ENCODE data around the gene ORMDL2.

The ORMDL2 gene

GRCh38 chr12:55817345-55818139 lies at the start of gene ORMDL2, which contains the start of gene SARNP:
TSS of gene ORMDL2 (plus strand) at chr12:55818041. CDS start at chr12:55819000, 959 bp downstream.
TSS of gene SARNP (minus strand) at chr12:55817724. CDS start at chr12:55817701, 23 bp downstream.
- peaks cover 11% of the 10 kb centered on the region; the same call in 1 of the 2 replicates for H3K4me1 ChIP-seq (ENCODE audit: insufficient read depth, low read length)
- no peaks in the 10 kb centered on the region for H3K9me3 ChIP-seq (ENCODE audit: control insufficient read depth, insufficient read depth, low read length)
- peak within 1 kb of the TSS; percentile 93 for H3K9ac ChIP-seq (ENCODE audit: low read depth, low read length)
- peaks cover 15% of the 10 kb centered on the region for H3K36me3 ChIP-seq (ENCODE audit: insufficient read depth, low read length)

GRCh38 chr12:55771736-55772135 lies 46.1 kb upstream of the ORMDL2 start:
- no peaks in the 10 kb centered on the region for H3K9me3 ChIP-seq (ENCODE audit: control insufficient read depth, insufficient read depth, low read length)
- H3K4me1 ChIP-seq (ENCODE audit: insufficient read depth, low read length), result no peaks in the 10 kb centered on the region
- H3K9ac ChIP-seq (ENCODE audit: low read depth, low read length), result no peak overlapping the region
- H3K36me3 ChIP-seq (ENCODE audit: insufficient read depth, low read length), result no peaks in the 10 kb centered on the region; the same call in none of the 2 replicates

DNA sequence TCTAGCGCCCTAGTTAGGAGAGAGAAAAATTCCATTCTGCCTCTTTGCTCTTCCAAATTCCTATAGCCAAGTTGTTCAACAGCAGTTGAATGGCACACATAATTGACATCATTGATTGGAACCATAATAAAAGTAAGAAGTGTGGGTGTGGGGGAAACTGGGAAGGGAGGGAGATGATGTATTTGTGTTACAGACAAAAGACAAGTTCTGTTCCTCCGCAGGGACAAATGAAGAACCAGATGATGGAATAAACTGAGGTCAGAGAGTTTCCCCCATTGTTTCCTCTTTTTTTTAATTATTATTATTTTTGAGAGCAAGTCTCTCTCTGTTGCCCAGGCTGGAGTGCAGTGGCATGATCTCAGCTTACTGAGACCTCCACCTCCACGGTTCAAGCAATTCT lies 40.0 kb upstream of the ORMDL2 start:
- H3K4me1 ChIP-seq (ENCODE audit: insufficient read depth, low read length), result no peaks in the 10 kb centered on the region
- H3K9me3 ChIP-seq (ENCODE audit: control insufficient read depth, insufficient read depth, low read length), result no peaks in the 10 kb centered on the region
- peaks cover 8% of the 10 kb centered on the region for H3K36me3 ChIP-seq (ENCODE audit: insufficient read depth, low read length)
- H3K9ac ChIP-seq (ENCODE audit: low read depth, low read length), result no peak overlapping the region

DNA sequence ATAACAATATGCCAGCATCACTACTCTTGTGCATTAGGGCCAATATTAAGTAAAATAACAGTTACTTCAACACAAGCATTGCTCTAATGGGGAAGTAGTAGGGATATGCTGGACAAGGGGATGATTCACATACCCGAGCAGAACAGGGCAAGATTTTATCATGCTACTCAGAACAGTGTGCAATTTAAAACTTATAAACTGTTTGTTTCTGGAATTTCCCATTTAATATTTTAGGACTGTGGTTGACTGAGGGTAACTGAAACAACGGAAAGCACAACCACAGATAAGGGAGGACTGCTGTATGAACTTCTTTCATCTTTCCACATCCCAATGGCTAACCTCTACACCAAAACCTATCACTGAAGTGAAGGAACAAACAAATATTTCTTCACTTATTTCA lies 37.2 kb upstream of the ORMDL2 start:
- Histone ChIP-seq H3K9ac (ENCODE audit: low read depth, low read length) (no peak overlapping the region), H3K36me3 (ENCODE audit: insufficient read depth, low read length) (peaks cover 12% of the 10 kb centered on the region), H3K4me1 (ENCODE audit: insufficient read depth, low read length) (no peaks in the 10 kb centered on the region), H3K9me3 (ENCODE audit: control insufficient read depth, insufficient read depth, low read length) (no peaks in the 10 kb centered on the region)

- no peaks in the 10 kb centered on the region for H3K9me3 ChIP-seq (ENCODE audit: control insufficient read depth, insufficient read depth, low read length)
- peaks cover 21% of the 10 kb centered on the region for H3K36me3 ChIP-seq (ENCODE audit: insufficient read depth, low read length)
- H3K9ac ChIP-seq (ENCODE audit: low read depth, low read length), result no peak overlapping the region
- no peaks in the 10 kb centered on the region for H3K4me1 ChIP-seq (ENCODE audit: insufficient read depth, low read length)
Observed at GRCh38 chr12:55788546-55788945, 29.3 kb upstream of the ORMDL2 start.

DNA sequence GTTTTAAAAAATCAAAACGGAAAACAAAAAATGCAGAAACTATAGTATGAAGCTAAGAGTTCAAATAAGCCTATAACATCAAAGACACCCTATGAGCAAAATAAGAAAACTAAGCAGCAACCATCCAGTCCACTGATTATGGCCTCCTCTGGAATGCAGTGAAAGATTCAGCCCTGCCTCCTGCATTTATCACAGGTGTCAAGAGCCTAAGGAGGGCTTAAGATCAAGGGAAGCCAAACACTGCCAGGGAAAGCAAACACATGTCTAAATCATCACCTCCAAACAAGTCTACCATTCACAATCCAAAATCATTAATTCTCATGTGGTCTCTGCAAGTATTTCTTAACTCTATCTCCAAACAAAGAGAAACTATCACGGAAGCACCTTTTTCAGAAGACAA lies 28.7 kb upstream of the ORMDL2 start:
- no peak overlapping the region for H3K9ac ChIP-seq (ENCODE audit: low read depth, low read length)
- no peaks in the 10 kb centered on the region for H3K4me1 ChIP-seq (ENCODE audit: insufficient read depth, low read length)
- peaks cover 22% of the 10 kb centered on the region for H3K36me3 ChIP-seq (ENCODE audit: insufficient read depth, low read length)
- no peaks in the 10 kb centered on the region for H3K9me3 ChIP-seq (ENCODE audit: control insufficient read depth, insufficient read depth, low read length)

GRCh38 chr12:55789893-55790292 lies 27.9 kb upstream of the ORMDL2 start:
- Histone ChIP-seq H3K36me3 (ENCODE audit: insufficient read depth, low read length) (peaks cover 24% of the 10 kb centered on the region), H3K9ac (ENCODE audit: low read depth, low read length) (no peak overlapping the region), H3K9me3 (ENCODE audit: control insufficient read depth, insufficient read depth, low read length) (no peaks in the 10 kb centered on the region), H3K4me1 (ENCODE audit: insufficient read depth, low read length) (no peaks in the 10 kb centered on the region)

DNA sequence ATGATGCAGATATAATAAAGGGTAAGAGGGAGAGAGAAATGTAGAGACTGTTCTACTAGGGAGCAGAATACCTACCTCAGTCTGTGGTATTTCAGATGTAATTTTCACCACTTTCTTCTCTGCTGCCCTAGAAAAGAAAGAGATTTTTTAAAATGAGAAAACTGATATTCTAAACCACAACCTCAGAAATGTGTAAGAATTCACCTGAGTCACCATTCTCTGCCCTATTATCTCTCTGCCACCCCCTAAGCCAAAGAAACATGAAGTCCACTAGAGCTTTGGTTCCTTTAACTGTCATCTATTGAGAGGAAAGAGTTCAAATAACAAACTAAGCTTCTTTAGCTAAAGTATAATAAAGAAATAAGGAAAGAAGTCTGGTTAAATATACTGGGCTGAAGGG lies 21.9 kb upstream of the ORMDL2 start:
- no peaks in the 10 kb centered on the region for H3K4me1 ChIP-seq (ENCODE audit: insufficient read depth, low read length)
- no peak overlapping the region for H3K9ac ChIP-seq (ENCODE audit: low read depth, low read length)
- H3K36me3 ChIP-seq (ENCODE audit: insufficient read depth, low read length), result peaks cover 23% of the 10 kb centered on the region
- no peaks in the 10 kb centered on the region for H3K9me3 ChIP-seq (ENCODE audit: control insufficient read depth, insufficient read depth, low read length)

- Histone ChIP-seq H3K36me3 (ENCODE audit: insufficient read depth, low read length) (peaks cover 26% of the 10 kb centered on the region), H3K9me3 (ENCODE audit: control insufficient read depth, insufficient read depth, low read length) (no peaks in the 10 kb centered on the region), H3K4me1 (ENCODE audit: insufficient read depth, low read length) (no peaks in the 10 kb centered on the region), H3K9ac (ENCODE audit: low read depth, low read length) (no peak overlapping the region)
Observed at GRCh38 chr12:55797068-55797467, 20.8 kb upstream of the ORMDL2 start.

DNA sequence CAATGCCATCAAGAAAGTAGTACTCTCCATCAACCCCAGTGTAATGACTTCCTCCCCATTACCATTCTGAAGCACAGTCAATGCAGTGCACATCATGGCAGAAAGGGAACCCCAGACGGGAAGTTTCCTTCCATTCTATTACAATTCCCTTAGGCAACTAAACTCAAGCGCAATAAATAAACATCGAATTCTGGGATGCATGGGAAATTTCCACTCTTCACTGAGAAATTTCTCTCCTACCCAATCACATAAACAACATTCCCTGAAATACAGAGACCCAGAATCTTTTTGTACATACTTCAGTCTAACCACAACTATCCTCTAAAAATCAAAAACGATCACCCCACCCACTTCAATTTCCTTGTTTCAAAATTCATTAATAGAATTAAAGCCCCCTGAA lies 20.3 kb upstream of the ORMDL2 start:
- Histone ChIP-seq H3K36me3 (ENCODE audit: insufficient read depth, low read length) (peaks cover 26% of the 10 kb centered on the region), H3K9me3 (ENCODE audit: control insufficient read depth, insufficient read depth, low read length) (no peaks in the 10 kb centered on the region), H3K4me1 (ENCODE audit: insufficient read depth, low read length) (no peaks in the 10 kb centered on the region), H3K9ac (ENCODE audit: low read depth, low read length) (no peak overlapping the region)

GRCh38 chr12:55806982-55807381 lies 10.9 kb upstream of the ORMDL2 start:
- Histone ChIP-seq H3K9me3 (ENCODE audit: control insufficient read depth, insufficient read depth, low read length) (no peaks in the 10 kb centered on the region), H3K36me3 (ENCODE audit: insufficient read depth, low read length) (0 out of 2 replicates have a peak, but pooled peaks cover under 1% of the 10 kb centered on the region), H3K4me1 (ENCODE audit: insufficient read depth, low read length) (peaks cover 6% of the 10 kb centered on the region; the same call in 1 of the 2 replicates)

GRCh38 chr12:55809274-55809673 lies 8.6 kb upstream of the ORMDL2 start:
- no peaks in the 10 kb centered on the region; the same call in 1 of the 2 replicates for H3K36me3 ChIP-seq (ENCODE audit: insufficient read depth, low read length)
- no peak overlapping the region for H3K9ac ChIP-seq (ENCODE audit: low read depth, low read length)

More at GRCh38 chr12:55806982-55807381, 10.9 kb upstream of the ORMDL2 start:
- no peak overlapping the region for H3K9ac ChIP-seq (ENCODE audit: low read depth, low read length)

GRCh38 chr12:55812088-55812487 lies 5.8 kb upstream of the ORMDL2 start:
- Histone ChIP-seq H3K9ac (ENCODE audit: low read depth, low read length) (no peak overlapping the region), H3K36me3 (ENCODE audit: insufficient read depth, low read length) (no peaks in the 10 kb centered on the region; the same call in 1 of the 2 replicates), H3K4me1 (ENCODE audit: insufficient read depth, low read length) (peaks cover 22% of the 10 kb centered on the region; the same call in 1 of the 2 replicates), H3K9me3 (ENCODE audit: control insufficient read depth, insufficient read depth, low read length) (no peaks in the 10 kb centered on the region)

More at GRCh38 chr12:55809274-55809673, 8.6 kb upstream of the ORMDL2 start:
- Histone ChIP-seq H3K4me1 (ENCODE audit: insufficient read depth, low read length) (peaks cover 20% of the 10 kb centered on the region; the same call in 1 of the 2 replicates), H3K9me3 (ENCODE audit: control insufficient read depth, insufficient read depth, low read length) (no peaks in the 10 kb centered on the region)

DNA sequence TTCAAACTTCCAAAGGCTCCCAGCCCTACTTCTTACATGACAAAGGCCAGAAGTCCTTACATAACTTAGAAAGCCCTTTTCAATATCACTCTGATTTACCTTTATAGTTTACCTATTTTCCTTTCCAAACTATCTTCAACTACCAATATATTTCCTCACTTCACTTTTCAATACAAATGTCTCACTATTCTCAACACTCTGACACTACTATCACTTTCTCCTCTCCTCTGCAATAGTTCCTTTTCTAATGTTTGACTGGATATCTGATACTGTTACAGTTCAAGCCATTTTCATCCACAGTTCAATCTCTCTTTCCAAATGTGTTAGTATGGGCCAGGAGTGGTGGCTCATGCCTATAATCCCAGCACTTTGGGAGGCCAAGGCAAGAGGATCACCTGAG lies 3.6 kb upstream of the ORMDL2 start:
- H3K36me3 ChIP-seq (ENCODE audit: insufficient read depth, low read length), result peaks cover 4% of the 10 kb centered on the region
- no peak overlapping the region for H3K9ac ChIP-seq (ENCODE audit: low read depth, low read length)
- H3K9me3 ChIP-seq (ENCODE audit: control insufficient read depth, insufficient read depth, low read length), result no peaks in the 10 kb centered on the region
- peaks cover 22% of the 10 kb centered on the region; the same call in 1 of the 2 replicates for H3K4me1 ChIP-seq (ENCODE audit: insufficient read depth, low read length)

- H3K36me3 ChIP-seq (ENCODE audit: insufficient read depth, low read length), result peaks cover 9% of the 10 kb centered on the region
- H3K9ac ChIP-seq (ENCODE audit: low read depth, low read length), result no peak overlapping the region
- peaks cover 22% of the 10 kb centered on the region; the same call in 1 of the 2 replicates for H3K4me1 ChIP-seq (ENCODE audit: insufficient read depth, low read length)
- H3K9me3 ChIP-seq (ENCODE audit: control insufficient read depth, insufficient read depth, low read length), result no peaks in the 10 kb centered on the region
Observed at GRCh38 chr12:55815473-55815872, 2.4 kb upstream of the ORMDL2 start.

Measured in ES-I3 (cell line).